Mesodermal cell (in vitro differentiated cells): Measurements from ENCODE around the gene TMEM225B. TPM values are rescaled to one million over a fixed set of nuclear protein-coding genes. Genes with fewer than 3 reads are reported as not detected.
"Not testable (repeated sequence)": the region's sequence is repeated elsewhere in the genome, so short reads cannot be mapped to it uniquely, and the experiment has no call there.

Experiments used
- H3K27ac ChIP-seq: 2 replicates; pipeline ENCODE4 v1.7.0; 2013; ENCODE audit warnings: mild to moderate bottlenecking, low read depth, low read length, moderate library complexity; ENCODE audit not compliant: severe bottlenecking
- H3K36me3 ChIP-seq: 2 replicates; pipeline ENCODE4 v1.7.1; 2013; ENCODE audit warnings: mild to moderate bottlenecking, low read length, moderate library complexity; ENCODE audit not compliant: control insufficient read depth, insufficient read depth
- H3K4me1 ChIP-seq: one replicate; pipeline ENCODE4 v1.7.1; 2013; ENCODE audit warnings: mild to moderate bottlenecking, low read length; ENCODE audit not compliant: insufficient read depth, control insufficient read depth, poor library complexity, severe bottlenecking
- H3K4me3 ChIP-seq: 2 replicates; pipeline ENCODE4 v1.7.0; 2013; ENCODE audit warnings: low read length, control low read depth, mild to moderate bottlenecking; ENCODE audit not compliant: insufficient read depth, poor library complexity, severe bottlenecking; ENCODE audit errors: extremely low read depth
- H3K9me3 ChIP-seq: 2 replicates; pipeline ENCODE4 v1.7.1; 2013; ENCODE audit warnings: mild to moderate bottlenecking, low read length, moderate library complexity; ENCODE audit not compliant: control insufficient read depth
- WGBS, 2 experiments: methylation state at CpG; one replicate each; pipeline ENCODE4 v1.1.5; 2013; ENCODE audit warnings: missing lambda C conversion rate in 2 of 2; ENCODE audit not compliant: insufficient coverage in 2 of 2; 5-methylcytosine and 5-hydroxymethylcytosine counted together
- polyA plus RNA-seq, 2 experiments: library from polyadenylated mRNA; stranded (reverse); fragments of 50-300 nt; gene quantifications; one replicate each; pipeline ENCODE4 v1.2.3, GENCODE V29; 2013

TMEM225B gene, protein sequence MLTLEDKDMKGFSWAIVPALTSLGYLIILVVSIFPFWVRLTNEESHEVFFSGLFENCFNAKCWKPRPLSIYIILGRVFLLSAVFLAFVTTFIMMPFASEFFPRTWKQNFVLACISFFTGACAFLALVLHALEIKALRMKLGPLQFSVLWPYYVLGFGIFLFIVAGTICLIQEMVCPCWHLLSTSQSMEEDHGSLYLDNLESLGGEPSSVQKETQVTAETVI
- 1.5 TPM for polyA plus RNA-seq (2013, experiment 1 of 2)
- polyA plus RNA-seq (2013, experiment 2 of 2): 1.4 TPM

DNA sequence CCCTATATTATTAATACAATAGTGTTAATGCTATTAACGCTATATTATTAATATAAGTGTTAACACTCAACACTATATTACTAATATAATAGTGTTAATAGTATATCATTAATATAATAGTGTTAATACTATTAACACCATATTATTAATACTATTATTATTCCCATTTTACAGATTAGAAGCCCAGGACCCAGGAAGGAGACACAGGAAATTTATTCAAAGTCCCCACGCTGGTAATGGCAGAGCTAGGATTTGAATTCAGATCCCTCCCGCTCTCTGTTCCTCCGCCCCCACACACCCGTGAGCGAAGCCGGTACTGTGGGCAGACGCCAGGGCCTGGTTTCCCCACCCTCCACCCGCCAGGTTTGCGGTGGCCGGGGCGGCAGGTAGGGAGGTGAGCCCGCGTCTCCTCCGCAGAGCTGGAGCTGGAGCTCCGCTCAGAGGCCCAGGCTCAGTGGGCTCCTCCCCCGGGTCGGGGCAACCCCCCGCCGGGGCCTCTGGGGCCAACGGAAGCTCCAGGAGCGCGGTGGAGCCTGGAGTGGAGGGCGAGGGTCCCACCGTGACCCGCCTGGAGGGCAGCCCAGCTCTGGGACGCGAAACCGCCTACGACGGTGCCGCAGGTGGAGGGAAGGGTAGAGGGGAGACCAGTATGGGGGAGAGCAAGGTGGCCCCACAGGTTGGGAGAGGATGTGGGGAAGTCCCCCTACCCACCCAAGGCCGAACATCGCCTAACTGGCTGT is at the start of gene TMEM225B:
Gene TMEM225B, plus strand, starts transcription at position 506 of the 740 bp plus-strand sequence. CDS start 6,122 bp downstream, outside the sequence.
- H3K9me3 ChIP-seq: no peaks in the 10 kb centered on the region
- 91% methylated on average over 12 to 18 of the region's 34 CpGs for WGBS, 2 experiments
- no peak within 1 kb of the TSS for H3K27ac ChIP-seq
- no peak within 1 kb of the TSS for H3K4me3 ChIP-seq
- no peaks in the 10 kb centered on the region for H3K36me3 ChIP-seq
- H3K4me1 ChIP-seq: no peaks in the 10 kb centered on the region

DNA sequence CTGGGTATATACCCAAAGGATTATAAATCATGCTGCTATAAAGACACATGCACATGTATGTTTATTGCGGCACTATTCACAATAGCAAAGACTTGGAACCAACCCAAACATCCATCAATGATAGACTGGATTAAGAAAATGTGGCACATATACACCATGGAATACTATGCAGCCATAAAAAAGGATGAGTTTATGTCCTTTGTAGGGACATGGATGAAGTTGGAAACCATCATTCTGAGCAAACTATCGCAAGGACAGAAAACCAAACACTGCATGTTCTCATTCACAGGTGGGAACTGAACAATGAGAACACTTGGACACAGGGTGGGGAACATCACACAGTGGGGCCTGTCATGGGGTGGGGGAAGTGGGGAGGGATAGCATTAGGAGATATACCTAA is 48.5 kb upstream of the TMEM225B start:
- H3K4me3 ChIP-seq, H3K9me3 ChIP-seq, H3K4me1 ChIP-seq, H3K27ac ChIP-seq: not testable (repeated sequence)
- peaks cover 38% of the 10 kb centered on the region for H3K36me3 ChIP-seq
- no CpG with 5 or more reads among the region's 2 CpGs for WGBS, 2 experiments

DNA sequence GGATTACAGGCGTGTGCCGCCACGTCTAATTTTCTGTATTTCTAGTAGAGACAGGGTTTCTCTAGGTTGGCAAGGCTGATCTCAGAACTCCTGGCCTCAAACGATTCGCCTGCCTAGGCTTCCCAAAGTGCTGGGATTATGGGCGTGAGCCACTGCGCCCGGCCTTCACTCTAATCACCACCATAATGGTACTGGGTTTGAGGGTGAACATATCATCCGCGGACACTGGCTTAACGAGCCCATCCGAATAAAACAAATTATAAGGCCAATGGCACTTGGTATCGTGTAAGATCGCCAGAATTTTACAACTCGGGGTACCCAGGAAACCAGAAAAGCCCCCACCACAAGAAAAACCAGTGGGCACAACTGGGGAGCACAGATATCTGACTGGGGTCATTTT is 46.7 kb upstream of the TMEM225B start:
- 30 to 47% methylated on average over 3 to 8 of the region's 15 CpGs for WGBS, 2 experiments
- H3K9me3 ChIP-seq: no peaks in the 10 kb centered on the region
- peak overlapping the region; percentile 97 for H3K4me3 ChIP-seq
- peaks cover 4% of the 10 kb centered on the region for H3K4me1 ChIP-seq
- peaks cover 53% of the 10 kb centered on the region for H3K36me3 ChIP-seq
- H3K27ac ChIP-seq: no peak overlapping the region

DNA sequence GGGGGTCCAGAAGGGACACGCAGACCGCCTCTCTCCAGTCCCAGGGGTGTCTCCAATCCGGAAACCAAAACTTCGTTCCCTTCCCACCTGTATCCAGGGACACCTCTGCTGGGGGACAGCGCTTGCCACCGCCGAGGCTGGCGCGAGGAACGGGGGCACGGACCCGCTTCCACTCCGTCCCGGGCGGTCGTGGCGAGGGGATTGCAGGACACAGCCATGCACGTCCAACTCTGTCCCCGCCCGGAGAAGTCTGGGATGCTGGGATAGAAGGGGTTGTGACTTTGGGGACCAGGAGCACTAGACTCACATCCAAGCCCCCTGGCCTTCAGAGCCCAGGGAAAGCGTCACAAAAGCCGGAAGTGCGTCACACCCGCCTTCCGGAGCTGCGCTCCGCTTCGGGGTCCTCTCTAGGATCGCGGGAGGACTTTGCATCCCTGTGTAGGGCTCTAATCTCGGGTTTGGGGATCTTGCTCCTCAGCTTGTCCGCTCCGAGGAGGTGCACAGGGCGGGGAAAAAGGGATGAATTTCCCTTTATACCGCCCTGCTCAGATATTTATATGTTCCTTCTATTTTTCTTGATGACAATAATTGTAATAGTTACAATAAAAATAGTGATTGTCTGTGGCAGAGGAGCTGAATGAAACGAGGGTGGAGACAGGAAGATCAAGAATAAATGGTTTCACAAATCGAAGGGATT is 46.2 kb upstream of the TMEM225B start, which contains the start of gene FAM200A:
Gene FAM200A, minus strand, starts transcription at position 348 of the 697 bp plus-strand sequence. CDS start 3,707 bp downstream, outside the sequence.
- Histone ChIP-seq H3K4me1 (peaks cover 4% of the 10 kb centered on the region), H3K4me3 (peak within 1 kb of the TSS; percentile 97), H3K36me3 (peaks cover 51% of the 10 kb centered on the region), H3K9me3 (no peaks in the 10 kb centered on the region), H3K27ac (no peak within 1 kb of the TSS)
- 1 to 2% methylated on average over 19 to 28 of the region's 37 CpGs for WGBS, 2 experiments

DNA sequence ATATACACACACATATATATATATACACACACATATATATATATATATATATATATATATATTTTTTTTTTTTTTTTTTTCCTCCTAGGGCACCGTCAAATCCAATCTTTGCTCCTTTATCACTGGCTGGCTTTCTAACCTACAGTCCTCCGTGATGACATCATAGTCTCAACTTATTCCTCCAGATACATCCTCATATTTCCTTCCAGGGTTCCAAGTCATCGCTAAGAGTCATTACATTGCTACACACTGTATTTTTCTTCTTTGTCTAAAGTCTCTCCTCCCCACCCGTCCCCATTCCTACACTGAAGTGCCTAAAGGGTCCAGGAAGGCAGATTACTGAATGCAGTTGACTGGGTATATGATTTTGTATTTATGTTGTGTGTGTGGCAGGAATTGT is 45.0 kb upstream of the TMEM225B start:
- Histone ChIP-seq H3K36me3 (peaks cover 45% of the 10 kb centered on the region), H3K9me3 (no peaks in the 10 kb centered on the region), H3K4me1 (peaks cover 4% of the 10 kb centered on the region), H3K4me3 (no peak overlapping the region), H3K27ac (no peak overlapping the region)
- WGBS, 2 experiments: 80 to 94% methylated on average over 1 to 3 of the region's 4 CpGs

DNA sequence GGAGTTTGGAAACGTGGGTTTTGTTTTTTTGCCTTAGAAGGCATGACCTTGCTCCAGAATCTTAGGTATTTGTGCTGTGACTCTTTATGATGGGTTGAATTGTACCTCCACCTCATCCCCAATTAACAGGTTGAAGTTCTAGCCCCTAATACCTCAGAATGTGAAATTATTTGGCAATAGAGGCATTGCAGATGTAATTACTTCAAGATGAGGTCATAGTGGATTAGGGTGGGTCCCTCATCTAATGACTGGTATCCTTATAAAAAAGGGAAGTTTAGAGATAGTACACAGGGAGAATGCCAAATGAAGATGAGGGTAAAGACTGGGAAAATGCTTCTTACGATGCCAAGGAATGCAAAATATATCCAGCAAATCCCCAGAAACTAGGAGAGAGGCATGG is 43.1 kb upstream of the TMEM225B start:
- Histone ChIP-seq H3K36me3 (peaks cover 40% of the 10 kb centered on the region), H3K27ac (no peak overlapping the region), H3K4me1 (peaks cover 8% of the 10 kb centered on the region), H3K9me3 (no peaks in the 10 kb centered on the region), H3K4me3 (no peak overlapping the region)
- whole genome bisulfite sequencing, 2 experiments: 83 to 100% methylated on average over 1 of the region's 2 CpGs

DNA sequence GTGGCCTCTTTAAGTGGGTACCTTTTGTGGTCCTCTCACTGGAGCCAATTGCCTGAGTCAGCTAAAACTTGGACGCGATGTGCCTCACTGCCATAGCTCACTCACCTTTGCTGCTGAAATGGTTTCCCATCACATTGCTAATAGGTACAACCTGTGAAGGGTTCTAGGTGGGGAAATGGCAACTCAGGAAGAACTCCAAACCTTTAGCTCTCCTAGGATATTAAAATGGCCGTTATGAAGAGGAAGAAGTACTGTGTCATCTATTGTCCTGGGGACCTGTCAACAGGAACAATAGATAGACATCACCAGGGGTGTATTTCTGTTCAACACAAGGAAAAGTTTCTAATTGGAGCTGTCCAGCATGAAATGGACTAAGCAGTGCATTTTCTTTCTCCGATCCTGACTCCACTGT is 40.9 kb upstream of the TMEM225B start:
- Histone ChIP-seq H3K4me1 (peaks cover 28% of the 10 kb centered on the region), H3K9me3 (no peaks in the 10 kb centered on the region), H3K36me3 (peaks cover 62% of the 10 kb centered on the region), H3K4me3 (peak overlapping the region; percentile 72), H3K27ac (no peak overlapping the region)
- WGBS, 2 experiments: 94 to 96% methylated on average over 3 to 4 of the region's 4 CpGs

DNA sequence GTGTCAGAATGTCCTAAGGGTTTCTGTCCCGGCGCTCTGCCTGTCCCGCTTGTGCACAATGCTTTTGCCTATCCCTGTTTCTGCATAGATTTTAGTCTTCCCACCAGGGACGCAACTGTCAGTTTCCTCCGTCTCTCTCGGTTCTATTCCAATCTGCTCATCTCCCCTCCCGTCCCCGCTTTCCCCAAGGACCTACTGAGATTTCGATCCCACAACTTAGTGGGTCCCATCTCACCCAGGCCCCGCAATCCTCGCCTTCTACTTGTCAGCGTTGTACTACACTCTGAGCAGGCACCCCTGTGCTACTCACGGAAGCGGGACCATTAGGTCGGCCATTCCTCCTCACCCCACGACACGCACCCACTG is 40.1 kb upstream of the TMEM225B start:
- Histone ChIP-seq H3K9me3 (no peaks in the 10 kb centered on the region), H3K4me3 (peak overlapping the region; percentile 72), H3K4me1 (peaks cover 31% of the 10 kb centered on the region), H3K27ac (peak overlapping the region; percentile 94), H3K36me3 (peaks cover 63% of the 10 kb centered on the region)
- WGBS, 2 experiments: 1 to 2% methylated on average over 17 of the region's 17 CpGs

DNA sequence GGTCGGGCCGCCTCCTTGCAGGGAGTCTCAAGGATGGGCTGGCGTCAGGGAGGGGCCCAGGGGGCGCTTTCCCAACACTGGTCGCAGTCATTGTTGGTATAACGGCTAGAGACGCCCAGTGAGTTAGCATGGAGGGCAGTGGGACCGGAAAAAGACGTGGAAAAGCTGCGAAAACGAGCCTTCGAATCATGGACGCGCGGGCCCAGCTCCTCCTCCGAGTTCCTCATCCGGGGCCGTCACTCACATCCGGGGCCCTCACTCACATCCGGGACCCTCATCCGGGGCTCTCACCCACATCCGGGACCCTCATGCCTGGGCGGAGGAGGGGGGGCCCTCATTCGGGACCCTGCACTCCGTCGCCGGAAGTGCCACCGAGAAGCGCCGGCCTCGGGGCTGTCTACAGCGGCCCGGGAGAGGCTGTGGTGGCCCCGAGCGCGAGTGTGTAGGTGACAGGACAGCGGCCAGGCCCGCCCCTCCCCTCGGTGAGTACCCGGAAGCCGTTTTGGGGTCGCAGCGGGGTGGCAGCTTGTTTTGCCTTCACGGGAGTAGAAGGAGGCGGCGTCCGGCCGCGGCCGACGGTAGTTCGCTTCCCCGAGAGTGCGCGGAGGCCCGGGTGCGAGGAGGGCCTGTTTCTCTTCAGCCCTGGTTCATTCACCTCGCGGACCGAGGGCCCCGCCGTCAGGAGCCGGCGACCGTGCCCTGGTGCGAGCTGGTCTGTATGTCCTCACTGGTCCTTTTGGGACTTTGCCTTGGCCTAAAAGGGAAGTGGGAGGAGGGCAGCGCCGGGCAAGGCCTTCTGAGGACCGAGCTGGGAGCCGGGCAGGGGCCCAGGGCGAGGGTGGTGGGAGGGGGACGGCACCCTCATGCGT is 39.5 kb upstream of the TMEM225B start, which contains the start of gene ZNF655:
Gene ZNF655, plus strand, starts transcription at position 337 of the 869 bp plus-strand sequence. CDS start 1,918 bp downstream, outside the sequence.
- Histone ChIP-seq H3K27ac (peak within 1 kb of the TSS; percentile 94), H3K9me3 (no peaks in the 10 kb centered on the region), H3K4me1 (peaks cover 36% of the 10 kb centered on the region), H3K4me3 (peak within 1 kb of the TSS; percentile 72), H3K36me3 (peaks cover 59% of the 10 kb centered on the region)
- 0 to 1% methylated on average over 58 to 71 of the region's 73 CpGs for WGBS, 2 experiments
